GM13977 (cell line): ENCODE results near the gene TNFSF8.

Experiments used
- DNase-seq: peaks from one replicate; pipeline ENCODE4 v3.0.0; 2012; ENCODE audit warnings: low spot score
- CTCF ChIP-seq: IDR thresholded peaks from 2 replicates; pipeline ENCODE4 v1.5.1; 2012; ENCODE audit warnings: mild to moderate bottlenecking, control low read depth; ENCODE audit not compliant: insufficient read depth; ENCODE audit errors: extremely low read depth, missing control alignments
- in situ Hi-C: fragments of 300-500 bp; cut with MboI; formaldehyde crosslinking; loops from one replicate; pipeline ENCODE4 v1.12.0; 2022; ENCODE audit warnings: low sequenced_read_pairs, low pct_unique_long_range_greater_than_20kb, mixed read lengths, inconsistent platforms; ENCODE audit not compliant: unreplicated experiment

The TNFSF8 gene

GRCh38 chr9:114930056-114930812, at the start of gene TNFSF8:
Gene TNFSF8 (minus strand): TSS chr9:114930591. CDS start chr9:114930303, 288 bp downstream.
- TF ChIP-seq CTCF, result no peak
- in situ Hi-C loops, result no loop called here
- DNase-seq, result peak; percentile 39

- in situ Hi-C loops, result no loop called here
- DNase-seq, result no peak
- TF ChIP-seq CTCF, result no peak
These were observed 42.8 kb upstream of the TNFSF8 start for GRCh38 chr9:114973216-114973615.

- in situ Hi-C loops, result no loop called here
- TF ChIP-seq CTCF, result no peak
- DNase-seq, result no peak
These were observed 42.2 kb upstream of the TNFSF8 start for GRCh38 chr9:114972510-114973136.

- in situ Hi-C loops, result no loop called here
- TF ChIP-seq CTCF, result no peak
- no peak for DNase-seq
These were observed 38.9 kb upstream of the TNFSF8 start for GRCh38 chr9:114969269-114969668.

- no peak for DNase-seq
- in situ Hi-C loops, result no loop called here
These were observed 38.3 kb upstream of the TNFSF8 start for GRCh38 chr9:114968671-114969070.

GRCh38 chr9:114965564-114965963, 35.2 kb upstream of the TNFSF8 start:
- DNase-seq, result no peak
- in situ Hi-C loops, result no loop called here
- TF ChIP-seq CTCF, result no peak

More at GRCh38 chr9:114968671-114969070, 38.3 kb upstream of the TNFSF8 start:
- no peak for TF ChIP-seq CTCF
